PFSK-1 (cell line): ENCODE results near the gene CELSR1.

Experiments
- FOXP2 ChIP-seq: optimal IDR thresholded peaks from 2 replicates; pipeline ENCODE3; 2011; ENCODE audit warnings: borderline replicate concordance, control low read depth, inconsistent platforms; ENCODE audit not compliant: insufficient read depth; ENCODE audit errors: extremely low read length, extremely low read depth
- POLR2AphosphoS5 ChIP-seq: IDR thresholded peaks from 2 replicates; pipeline ENCODE4 v1.6.1; 2012; ENCODE audit warnings: low read depth, mild to moderate bottlenecking, control low read depth, low read length, moderate library complexity
- SIN3A ChIP-seq: IDR thresholded peaks from 2 replicates; pipeline ENCODE4 v1.6.1; 2012; ENCODE audit warnings: mild to moderate bottlenecking, low read length, moderate library complexity, borderline replicate concordance; ENCODE audit not compliant: insufficient read depth
- TAF1 ChIP-seq: IDR thresholded peaks from 2 replicates; pipeline ENCODE4 v1.6.1; 2012; ENCODE audit warnings: low read length, control low read depth, borderline replicate concordance; ENCODE audit not compliant: insufficient read depth
- TF ChIP-seq, protein P1 (sequence below), 2 experiments: IDR thresholded peaks; 2 replicates each; pipeline versions ENCODE4 v1.6.1 to v1.8.0; 2011 to 2012; ENCODE audit warnings: low read depth in 2 of 2, low read length in 2 of 2, control low read depth in 1 of 2, inconsistent platforms in 1 of 2, mild to moderate bottlenecking in 1 of 2, moderate library complexity in 1 of 2; ENCODE audit not compliant: insufficient read depth in 1 of 2

The CELSR1 gene

DNA sequence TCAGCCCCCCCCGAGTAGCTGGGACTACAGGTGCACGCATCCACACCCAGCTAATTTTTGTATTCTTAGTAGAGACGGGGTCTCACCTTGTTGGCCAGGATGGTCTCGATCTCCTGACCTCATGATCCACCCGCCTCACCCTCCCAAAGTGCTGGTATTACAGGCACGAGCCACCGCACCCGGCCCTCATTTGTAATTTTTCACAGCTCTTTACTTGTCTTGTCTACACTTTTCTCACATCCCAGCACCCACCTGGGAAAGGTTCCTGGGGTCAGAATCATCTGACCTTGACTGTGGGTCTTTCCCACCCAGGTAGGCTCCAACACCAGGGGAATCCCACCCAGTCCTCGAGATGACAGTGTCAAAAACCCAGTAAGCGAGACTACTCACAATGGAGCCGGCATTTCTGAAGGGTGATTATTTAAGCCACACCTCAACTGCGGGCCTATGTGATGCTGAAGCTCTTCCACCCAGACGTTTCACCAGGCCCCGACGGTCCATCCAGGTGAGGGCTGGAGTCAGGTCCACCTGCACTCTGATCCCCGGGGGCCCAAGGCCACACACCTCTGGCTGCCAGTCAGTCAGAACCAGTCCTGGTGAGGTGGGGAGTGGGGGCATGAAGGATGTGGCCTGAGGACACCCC is 23.4 kb downstream of the CELSR1 start:
- TF ChIP-seq FOXP2: no peak
- TF ChIP-seq, protein P1, sequence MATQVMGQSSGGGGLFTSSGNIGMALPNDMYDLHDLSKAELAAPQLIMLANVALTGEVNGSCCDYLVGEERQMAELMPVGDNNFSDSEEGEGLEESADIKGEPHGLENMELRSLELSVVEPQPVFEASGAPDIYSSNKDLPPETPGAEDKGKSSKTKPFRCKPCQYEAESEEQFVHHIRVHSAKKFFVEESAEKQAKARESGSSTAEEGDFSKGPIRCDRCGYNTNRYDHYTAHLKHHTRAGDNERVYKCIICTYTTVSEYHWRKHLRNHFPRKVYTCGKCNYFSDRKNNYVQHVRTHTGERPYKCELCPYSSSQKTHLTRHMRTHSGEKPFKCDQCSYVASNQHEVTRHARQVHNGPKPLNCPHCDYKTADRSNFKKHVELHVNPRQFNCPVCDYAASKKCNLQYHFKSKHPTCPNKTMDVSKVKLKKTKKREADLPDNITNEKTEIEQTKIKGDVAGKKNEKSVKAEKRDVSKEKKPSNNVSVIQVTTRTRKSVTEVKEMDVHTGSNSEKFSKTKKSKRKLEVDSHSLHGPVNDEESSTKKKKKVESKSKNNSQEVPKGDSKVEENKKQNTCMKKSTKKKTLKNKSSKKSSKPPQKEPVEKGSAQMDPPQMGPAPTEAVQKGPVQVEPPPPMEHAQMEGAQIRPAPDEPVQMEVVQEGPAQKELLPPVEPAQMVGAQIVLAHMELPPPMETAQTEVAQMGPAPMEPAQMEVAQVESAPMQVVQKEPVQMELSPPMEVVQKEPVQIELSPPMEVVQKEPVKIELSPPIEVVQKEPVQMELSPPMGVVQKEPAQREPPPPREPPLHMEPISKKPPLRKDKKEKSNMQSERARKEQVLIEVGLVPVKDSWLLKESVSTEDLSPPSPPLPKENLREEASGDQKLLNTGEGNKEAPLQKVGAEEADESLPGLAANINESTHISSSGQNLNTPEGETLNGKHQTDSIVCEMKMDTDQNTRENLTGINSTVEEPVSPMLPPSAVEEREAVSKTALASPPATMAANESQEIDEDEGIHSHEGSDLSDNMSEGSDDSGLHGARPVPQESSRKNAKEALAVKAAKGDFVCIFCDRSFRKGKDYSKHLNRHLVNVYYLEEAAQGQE (IDR thresholded peaks at IDR 0.05; ENCODE audit: insufficient read depth in 1 of 2, low read depth in 2 of 2, low read length in 2 of 2): no peak
- no peak for TF ChIP-seq POLR2AphosphoS5
- TF ChIP-seq TAF1: no peak
- TF ChIP-seq SIN3A: no peak

DNA sequence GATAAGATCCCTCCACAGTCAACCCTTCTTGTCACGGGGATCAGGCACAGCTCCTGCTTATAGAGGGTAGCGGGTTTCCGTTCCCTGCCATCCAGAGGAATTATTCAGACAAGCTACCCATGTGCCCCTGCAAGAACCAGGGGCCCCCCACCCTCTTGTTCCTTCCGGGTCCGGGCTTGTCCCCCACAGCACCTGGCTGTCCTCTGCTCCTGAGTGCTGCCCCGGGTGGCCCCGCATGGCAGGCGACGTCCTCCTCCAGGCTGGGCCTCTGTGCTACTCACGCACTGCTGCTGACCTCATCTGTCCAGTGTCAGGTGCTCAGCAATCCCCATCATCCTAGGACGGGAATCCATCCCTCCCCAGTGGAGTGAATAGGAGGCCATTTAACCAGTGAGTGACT is 24.7 kb downstream of the CELSR1 start:
- TF ChIP-seq, protein P1 (IDR thresholded peaks at IDR 0.05; ENCODE audit: insufficient read depth in 1 of 2, low read depth in 2 of 2, low read length in 2 of 2): no peak
- TF ChIP-seq POLR2AphosphoS5: no peak
- TF ChIP-seq TAF1: no peak
- TF ChIP-seq SIN3A: no peak
- TF ChIP-seq FOXP2: no peak

DNA sequence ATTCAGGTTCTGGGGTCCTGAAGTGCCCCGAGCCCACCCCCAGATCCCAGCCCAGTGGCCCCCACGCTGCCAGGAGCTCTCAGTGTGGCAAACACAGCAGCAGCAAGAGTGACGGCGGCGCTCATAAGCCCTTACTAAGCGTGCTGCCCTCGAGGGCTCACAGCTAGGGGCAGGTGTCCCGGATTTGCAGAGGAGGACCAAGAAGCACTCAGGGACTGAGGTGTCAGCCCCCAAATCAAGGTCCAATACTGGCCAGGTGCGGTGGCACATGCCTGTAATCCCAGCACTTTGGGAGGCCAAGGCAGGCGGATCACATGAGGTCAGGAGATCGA is 25.4 kb downstream of the CELSR1 start:
- no peak for TF ChIP-seq POLR2AphosphoS5
- no peak for TF ChIP-seq TAF1
- TF ChIP-seq, protein P1 (IDR thresholded peaks at IDR 0.05; ENCODE audit: insufficient read depth in 1 of 2, low read depth in 2 of 2, low read length in 2 of 2): no peak
- TF ChIP-seq FOXP2: no peak
- TF ChIP-seq SIN3A: no peak

DNA sequence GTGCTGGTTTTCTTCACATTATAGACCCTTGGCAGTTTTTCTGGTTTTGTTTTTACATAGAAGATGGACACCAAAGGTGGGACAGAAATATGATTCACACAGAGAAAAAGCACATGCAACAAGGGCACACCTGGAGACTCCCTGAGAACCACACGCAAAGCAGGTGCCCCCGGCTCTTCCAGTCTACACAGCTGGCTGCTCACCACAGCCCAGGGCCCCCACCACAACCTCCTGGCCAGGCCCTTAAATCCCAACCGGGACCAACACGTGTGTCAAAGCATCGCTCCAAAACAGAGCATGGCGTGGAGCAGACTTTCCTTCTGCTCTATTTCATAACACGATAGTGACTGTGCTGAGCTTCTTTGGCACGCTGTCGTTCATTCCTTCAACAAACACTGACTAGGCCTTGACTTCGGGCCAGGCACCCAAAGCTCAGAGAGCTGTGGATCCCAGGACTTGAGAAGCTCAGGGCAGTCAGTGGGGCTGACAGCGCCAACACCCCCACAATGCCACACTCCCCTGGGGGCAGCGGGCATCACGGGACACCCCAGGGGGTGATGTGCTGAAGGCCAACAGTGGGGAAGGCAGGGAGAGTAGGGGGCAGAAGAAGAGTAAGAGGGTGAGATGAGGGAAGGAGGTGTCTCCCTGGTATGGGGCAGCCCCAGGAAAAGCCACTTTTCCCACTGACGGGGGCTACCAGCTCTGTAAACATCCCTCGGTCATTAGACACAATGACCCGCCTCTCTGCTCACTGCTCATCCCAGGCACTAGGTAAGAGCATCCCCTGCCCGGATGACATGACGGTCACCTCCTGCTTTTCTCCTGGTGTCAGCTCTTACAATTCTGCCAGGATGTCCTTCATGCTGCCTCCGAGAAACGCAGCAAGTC is 26.0 kb downstream of the CELSR1 start:
- TF ChIP-seq, protein P1 (IDR thresholded peaks at IDR 0.05; ENCODE audit: insufficient read depth in 1 of 2, low read depth in 2 of 2, low read length in 2 of 2): no peak
- TF ChIP-seq TAF1: no peak
- TF ChIP-seq FOXP2: no peak
- no peak for TF ChIP-seq POLR2AphosphoS5
- no peak for TF ChIP-seq SIN3A
